ENCODE results near the gene CCDC57.

DNA sequence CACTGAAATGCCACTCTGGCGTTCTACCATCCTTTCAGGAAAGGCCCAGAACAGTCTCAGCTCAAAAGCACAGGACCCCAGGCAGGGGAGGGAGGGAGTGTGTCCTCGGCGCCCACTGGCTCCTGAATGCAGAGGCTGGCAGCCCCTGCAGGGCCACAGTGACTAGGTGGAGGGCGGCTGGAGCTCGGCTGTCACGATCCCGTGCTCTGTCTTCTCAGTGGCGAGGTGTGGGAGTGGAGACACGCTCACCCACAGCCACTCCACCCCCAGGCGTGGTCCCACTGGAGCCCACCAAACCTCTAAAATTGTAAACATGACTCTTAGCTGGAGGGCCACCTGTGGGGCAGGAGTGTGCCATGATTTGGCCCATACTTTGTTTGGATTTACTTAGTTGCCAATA is 98.2 kb downstream of the CCDC57 start:
- TF ChIP-seq, protein P1, sequence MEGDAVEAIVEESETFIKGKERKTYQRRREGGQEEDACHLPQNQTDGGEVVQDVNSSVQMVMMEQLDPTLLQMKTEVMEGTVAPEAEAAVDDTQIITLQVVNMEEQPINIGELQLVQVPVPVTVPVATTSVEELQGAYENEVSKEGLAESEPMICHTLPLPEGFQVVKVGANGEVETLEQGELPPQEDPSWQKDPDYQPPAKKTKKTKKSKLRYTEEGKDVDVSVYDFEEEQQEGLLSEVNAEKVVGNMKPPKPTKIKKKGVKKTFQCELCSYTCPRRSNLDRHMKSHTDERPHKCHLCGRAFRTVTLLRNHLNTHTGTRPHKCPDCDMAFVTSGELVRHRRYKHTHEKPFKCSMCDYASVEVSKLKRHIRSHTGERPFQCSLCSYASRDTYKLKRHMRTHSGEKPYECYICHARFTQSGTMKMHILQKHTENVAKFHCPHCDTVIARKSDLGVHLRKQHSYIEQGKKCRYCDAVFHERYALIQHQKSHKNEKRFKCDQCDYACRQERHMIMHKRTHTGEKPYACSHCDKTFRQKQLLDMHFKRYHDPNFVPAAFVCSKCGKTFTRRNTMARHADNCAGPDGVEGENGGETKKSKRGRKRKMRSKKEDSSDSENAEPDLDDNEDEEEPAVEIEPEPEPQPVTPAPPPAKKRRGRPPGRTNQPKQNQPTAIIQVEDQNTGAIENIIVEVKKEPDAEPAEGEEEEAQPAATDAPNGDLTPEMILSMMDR (IDR thresholded peaks at IDR 0.05), result no peak
- TF ChIP-seq POLR2A (IDR thresholded peaks at IDR 0.05), result no peak

Measured in right lobe of liver (tissue), 4 donors.